ENCODE measurements around the gene RBL1.
A peak's percentile ranks its signal among the peaks of the same experiment; 100 is the strongest.
"Not testable (repeated sequence)": the region's sequence is repeated elsewhere in the genome, so short reads cannot be mapped to it uniquely, and the experiment has no call there.

RBL1 gene

GRCh38 chr20:37096415-37097041 lies 731 bp upstream of the RBL1 start:
- peaks cover 24% of the 10 kb centered on the region for H3K36me3 Mint-ChIP-seq (ENCODE audit: low read depth)
- H3K4me1 Mint-ChIP-seq = peaks cover 33% of the 10 kb centered on the region
- H3K4me3 Mint-ChIP-seq = peak overlapping the region; percentile 98
- no peaks in the 10 kb centered on the region for H3K27me3 Mint-ChIP-seq
- no peaks in the 10 kb centered on the region for H3K9me3 Mint-ChIP-seq
- H3K27ac Mint-ChIP-seq = peak overlapping the region; percentile 98
- ATAC-seq (no peak), DNase-seq (no peak)

- H3K27ac Mint-ChIP-seq = peak overlapping the region; percentile 98
- H3K9me3 Mint-ChIP-seq = no peaks in the 10 kb centered on the region
- H3K36me3 Mint-ChIP-seq (ENCODE audit: low read depth) = peaks cover 35% of the 10 kb centered on the region
- H3K27me3 Mint-ChIP-seq = no peaks in the 10 kb centered on the region
- ATAC-seq (peak; percentile 41), DNase-seq (no peak)
- peak overlapping the region; percentile 98 for H3K4me3 Mint-ChIP-seq
- peaks cover 35% of the 10 kb centered on the region for H3K4me1 Mint-ChIP-seq
Observed at GRCh38 chr20:37095108-37095598, 644 bp downstream of the RBL1 start.

- no peak for ATAC-seq
- Mint-ChIP-seq H3K36me3 (ENCODE audit: low read depth) (peaks cover 56% of the 10 kb centered on the region), H3K4me3 (no peak overlapping the region), H3K4me1 (peaks cover 23% of the 10 kb centered on the region), H3K9me3 (no peaks in the 10 kb centered on the region), H3K27ac (no peak overlapping the region), H3K27me3 (no peaks in the 10 kb centered on the region)
- DNase-seq = no peak
Observed at GRCh38 chr20:37090407-37090806, 5.4 kb downstream of the RBL1 start.

GRCh38 chr20:37081717-37082289 lies 14.0 kb downstream of the RBL1 start:
- Mint-ChIP-seq H3K9me3 (no peaks in the 10 kb centered on the region), H3K27me3 (no peaks in the 10 kb centered on the region), H3K27ac (peak overlapping the region; percentile 53), H3K36me3 (ENCODE audit: low read depth) (peaks cover 46% of the 10 kb centered on the region), H3K4me3 (no peak overlapping the region), H3K4me1 (peaks cover 22% of the 10 kb centered on the region)
- no peak for ATAC-seq
- DNase-seq = peak; percentile 12

- Mint-ChIP-seq H3K4me1 (peaks cover 32% of the 10 kb centered on the region), H3K27ac (no peak overlapping the region), H3K36me3 (ENCODE audit: low read depth) (peaks cover 52% of the 10 kb centered on the region), H3K27me3 (no peaks in the 10 kb centered on the region), H3K9me3 (no peaks in the 10 kb centered on the region), H3K4me3 (no peak overlapping the region)
- DNase-seq (no peak), ATAC-seq (no peak)
Observed at GRCh38 chr20:37077009-37077408, 18.8 kb downstream of the RBL1 start.

GRCh38 chr20:37075932-37076685 lies 19.7 kb downstream of the RBL1 start:
- ATAC-seq (no peak), DNase-seq (no peak)
- Mint-ChIP-seq H3K27ac (no peak overlapping the region), H3K9me3 (no peaks in the 10 kb centered on the region), H3K36me3 (ENCODE audit: low read depth) (peaks cover 50% of the 10 kb centered on the region), H3K27me3 (no peaks in the 10 kb centered on the region), H3K4me1 (peaks cover 37% of the 10 kb centered on the region), H3K4me3 (no peak overlapping the region)

GRCh38 chr20:37072293-37073196 lies 23.3 kb downstream of the RBL1 start:
- Mint-ChIP-seq H3K9me3 (no peaks in the 10 kb centered on the region), H3K4me3 (no peak overlapping the region), H3K4me1 (peaks cover 22% of the 10 kb centered on the region), H3K36me3 (ENCODE audit: low read depth) (peaks cover 33% of the 10 kb centered on the region), H3K27ac (no peak overlapping the region), H3K27me3 (no peaks in the 10 kb centered on the region)
- DNase-seq = no peak
- ATAC-seq = no peak

GRCh38 chr20:37071481-37071911 lies 24.3 kb downstream of the RBL1 start:
- peaks cover 37% of the 10 kb centered on the region for H3K36me3 Mint-ChIP-seq (ENCODE audit: low read depth)
- no peaks in the 10 kb centered on the region for H3K27me3 Mint-ChIP-seq
- DNase-seq = peak; percentile 8

GRCh38 chr20:37069563-37069962 lies 26.2 kb downstream of the RBL1 start:
- H3K27me3 Mint-ChIP-seq, H3K4me3 Mint-ChIP-seq, H3K27ac Mint-ChIP-seq, H3K9me3 Mint-ChIP-seq, DNase-seq, ATAC-seq: not testable (repeated sequence)
- peaks cover 20% of the 10 kb centered on the region for H3K4me1 Mint-ChIP-seq
- peaks cover 40% of the 10 kb centered on the region for H3K36me3 Mint-ChIP-seq (ENCODE audit: low read depth)

More at GRCh38 chr20:37071481-37071911, 24.3 kb downstream of the RBL1 start:
- H3K4me3 Mint-ChIP-seq = peak overlapping the region; percentile 9
- ATAC-seq = peak; percentile 91
- no peaks in the 10 kb centered on the region for H3K9me3 Mint-ChIP-seq
- peaks cover 24% of the 10 kb centered on the region for H3K4me1 Mint-ChIP-seq
- peak overlapping the region; percentile 85 for H3K27ac Mint-ChIP-seq

- no peak for ATAC-seq
- Mint-ChIP-seq H3K27me3 (no peaks in the 10 kb centered on the region), H3K9me3 (no peaks in the 10 kb centered on the region), H3K4me1 (peaks cover 5% of the 10 kb centered on the region), H3K27ac (no peak overlapping the region), H3K36me3 (ENCODE audit: low read depth) (peaks cover 43% of the 10 kb centered on the region), H3K4me3 (no peak overlapping the region)
- DNase-seq = no peak
Observed at GRCh38 chr20:37066168-37066567, 29.6 kb downstream of the RBL1 start.

- H3K36me3 Mint-ChIP-seq (ENCODE audit: low read depth) = peaks cover 54% of the 10 kb centered on the region
- H3K4me3 Mint-ChIP-seq = no peak overlapping the region
- no peaks in the 10 kb centered on the region for H3K4me1 Mint-ChIP-seq
- ATAC-seq (no peak), DNase-seq (no peak)
- no peaks in the 10 kb centered on the region for H3K27me3 Mint-ChIP-seq
- no peak overlapping the region for H3K27ac Mint-ChIP-seq
- no peaks in the 10 kb centered on the region for H3K9me3 Mint-ChIP-seq
Observed at GRCh38 chr20:37055276-37055675, 40.5 kb downstream of the RBL1 start.

GRCh38 chr20:37053230-37053950 lies 42.4 kb downstream of the RBL1 start:
- Mint-ChIP-seq H3K9me3 (no peaks in the 10 kb centered on the region), H3K4me3 (no peak overlapping the region), H3K27me3 (no peaks in the 10 kb centered on the region), H3K27ac (peak overlapping the region; percentile 12), H3K36me3 (ENCODE audit: low read depth) (peaks cover 56% of the 10 kb centered on the region), H3K4me1 (no peaks in the 10 kb centered on the region)
- ATAC-seq (no peak), DNase-seq (no peak)

- Mint-ChIP-seq H3K9me3 (peaks cover 5% of the 10 kb centered on the region), H3K27ac (peak overlapping the region; percentile 86)
Observed at GRCh38 chr20:37042986-37043972, 52.5 kb downstream of the RBL1 start.

More at GRCh38 chr20:37042986-37043972, 52.5 kb downstream of the RBL1 start:
- Mint-ChIP-seq H3K4me3 (peak overlapping the region; percentile 68), H3K27me3 (no peaks in the 10 kb centered on the region), H3K4me1 (peaks cover 36% of the 10 kb centered on the region), H3K36me3 (ENCODE audit: low read depth) (peaks cover 74% of the 10 kb centered on the region)
- peak; percentile 86 for ATAC-seq
- peak; percentile 31 for DNase-seq
